ENCODE results near the gene ADGRG2. TPM values are rescaled to one million over a fixed set of nuclear protein-coding genes. Genes with fewer than 3 reads are reported as not detected.
"Not testable (repeated sequence)": the region's sequence is repeated elsewhere in the genome, so short reads cannot be mapped to it uniquely, and the experiment has no call there.

ADGRG2 gene
- total RNA-seq, 1 experiment from 2014 or later, result 0.11 TPM

DNA sequence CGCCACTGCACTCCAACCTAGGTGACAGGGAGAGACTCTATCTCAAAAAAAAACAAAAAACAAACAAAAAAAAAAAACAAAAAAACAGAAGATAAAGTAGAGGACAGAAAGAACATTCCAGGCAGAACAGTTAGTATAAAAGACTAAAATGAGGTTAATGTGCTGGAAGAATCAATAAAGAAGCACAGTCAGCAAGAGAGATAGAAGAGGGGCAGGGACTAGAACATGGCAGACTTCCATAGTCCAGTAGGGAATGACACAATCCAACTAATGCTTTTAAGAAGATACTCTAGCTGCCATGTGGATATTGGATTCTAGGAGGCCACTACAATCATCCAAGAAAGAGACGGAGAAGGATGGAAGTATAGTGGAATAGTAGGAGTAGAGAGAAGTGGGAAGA is 11.6 kb downstream of the ADGRG2 start:
- Histone ChIP-seq H3K4me3 (no peak overlapping the region), H3K4me1 (replicated peaks) (no peaks in the 10 kb centered on the region), H3K36me3 (no peaks in the 10 kb centered on the region), H3K27me3 (replicated peaks) (no peaks in the 10 kb centered on the region), H3K27ac (no peak overlapping the region), H3K9me3 (replicated peaks) (no peaks in the 10 kb centered on the region)
- no peak for DNase-seq (ENCODE audit: low read depth in 1 of 2, low spot score in 2 of 2)

- Histone ChIP-seq H3K27me3 (replicated peaks) (no peaks in the 10 kb centered on the region), H3K27ac (no peak overlapping the region)
Measured at GRCh38 chrX:19107035-19107434, 15.2 kb downstream of the ADGRG2 start.

DNA sequence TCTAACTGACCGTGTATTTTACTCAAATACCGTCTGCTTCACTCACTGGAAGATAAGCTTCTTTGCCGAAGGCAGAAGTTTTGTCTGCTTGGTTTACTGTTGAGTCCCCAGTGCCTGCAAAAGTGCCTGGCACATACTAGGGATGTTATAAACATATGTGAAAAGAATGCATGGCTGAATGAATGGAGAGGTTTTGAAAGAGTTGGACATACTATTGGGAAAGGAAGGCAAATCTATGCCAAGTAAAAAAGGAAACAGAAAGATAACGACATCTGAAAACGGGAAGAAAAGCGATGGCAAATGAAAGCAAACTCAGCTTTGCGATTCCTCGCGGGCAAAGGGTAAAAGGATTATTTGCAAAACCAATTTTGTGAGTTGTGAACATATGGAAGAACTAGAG is 21.7 kb downstream of the ADGRG2 start:
- Histone ChIP-seq H3K4me1 (replicated peaks) (no peaks in the 10 kb centered on the region), H3K27me3 (replicated peaks) (no peaks in the 10 kb centered on the region), H3K9me3 (replicated peaks) (no peaks in the 10 kb centered on the region), H3K27ac (no peak overlapping the region), H3K4me3 (no peak overlapping the region), H3K36me3 (no peaks in the 10 kb centered on the region)
- no peak for DNase-seq (ENCODE audit: low read depth in 1 of 2, low spot score in 2 of 2)

More at GRCh38 chrX:19107035-19107434, 15.2 kb downstream of the ADGRG2 start:
- H3K9me3 ChIP-seq (replicated peaks), result no peaks in the 10 kb centered on the region
- DNase-seq (ENCODE audit: low read depth in 1 of 2, low spot score in 2 of 2), result no peak
- no peaks in the 10 kb centered on the region for H3K4me1 ChIP-seq (replicated peaks)
- no peaks in the 10 kb centered on the region for H3K36me3 ChIP-seq
- no peak overlapping the region for H3K4me3 ChIP-seq

DNA sequence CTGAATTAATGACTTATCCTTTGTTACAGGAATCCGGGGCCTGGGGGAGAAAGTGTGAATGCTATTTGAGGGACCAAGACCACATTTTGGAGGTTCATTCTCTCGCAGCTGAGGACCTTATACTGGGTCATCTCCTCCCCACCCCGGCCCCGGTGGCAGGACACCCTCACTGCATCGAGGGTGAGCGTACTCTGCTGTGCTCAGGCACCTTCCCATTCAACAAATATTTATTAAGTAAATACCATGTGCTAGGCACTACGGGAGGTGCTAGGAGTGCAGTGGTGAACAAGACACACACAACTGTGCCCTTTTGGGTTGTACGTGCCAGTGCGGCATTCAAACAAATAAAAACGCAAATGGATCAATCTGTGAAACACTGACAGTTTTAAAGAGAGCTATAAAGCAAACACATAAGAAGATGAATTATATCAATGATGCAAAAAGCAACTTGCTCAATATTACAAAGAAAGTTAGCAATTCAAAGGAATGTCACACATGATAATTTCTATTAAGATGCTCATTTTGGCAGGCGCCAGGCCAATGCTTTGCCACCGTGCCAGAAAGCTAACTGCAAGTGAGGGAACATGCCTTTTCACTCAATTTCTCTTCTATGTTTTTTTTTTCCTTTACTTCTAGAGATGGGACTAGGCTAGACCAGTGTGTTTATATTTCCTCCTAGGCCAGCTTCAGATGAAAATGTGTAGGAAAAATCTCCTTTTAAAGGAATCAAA is 24.6 kb downstream of the ADGRG2 start:
- H3K4me3 ChIP-seq, result no peak overlapping the region
- no peak for DNase-seq (ENCODE audit: low read depth in 1 of 2, low spot score in 2 of 2)
- no peaks in the 10 kb centered on the region for H3K36me3 ChIP-seq
- no peaks in the 10 kb centered on the region for H3K4me1 ChIP-seq (replicated peaks)
- no peak overlapping the region for H3K27ac ChIP-seq
- H3K9me3 ChIP-seq (replicated peaks), result no peaks in the 10 kb centered on the region
- H3K27me3 ChIP-seq (replicated peaks), result no peaks in the 10 kb centered on the region

DNA sequence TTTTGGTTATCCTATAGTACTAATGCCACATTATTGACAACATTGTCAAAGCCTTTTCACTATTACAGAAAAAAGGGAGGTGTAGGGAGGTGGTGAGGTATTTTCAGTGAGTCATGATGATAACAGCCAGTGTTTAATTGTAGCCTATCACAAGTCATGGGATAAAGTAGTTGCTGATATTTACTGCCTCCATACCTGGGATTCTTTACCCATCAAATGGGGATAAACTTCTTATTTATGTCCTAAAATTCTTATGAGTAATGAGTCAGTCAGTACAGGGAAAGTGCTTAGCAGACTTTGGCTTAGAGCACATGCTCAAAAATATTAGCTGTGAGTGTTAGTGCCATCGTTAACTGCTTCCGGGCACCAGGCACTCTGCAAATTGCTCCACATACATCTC is 25.7 kb downstream of the ADGRG2 start:
- no peaks in the 10 kb centered on the region for H3K27me3 ChIP-seq (replicated peaks)
- no peaks in the 10 kb centered on the region for H3K36me3 ChIP-seq
- H3K27ac ChIP-seq, result no peak overlapping the region
- H3K4me1 ChIP-seq (replicated peaks), result no peaks in the 10 kb centered on the region
- no peak overlapping the region for H3K4me3 ChIP-seq
- no peak for DNase-seq (ENCODE audit: low read depth in 1 of 2, low spot score in 2 of 2)
- no peaks in the 10 kb centered on the region for H3K9me3 ChIP-seq (replicated peaks)

- Histone ChIP-seq H3K4me3 (no peak overlapping the region), H3K4me1 (replicated peaks) (no peaks in the 10 kb centered on the region)
Measured at GRCh38 chrX:19094654-19095053, 27.6 kb downstream of the ADGRG2 start.

DNA sequence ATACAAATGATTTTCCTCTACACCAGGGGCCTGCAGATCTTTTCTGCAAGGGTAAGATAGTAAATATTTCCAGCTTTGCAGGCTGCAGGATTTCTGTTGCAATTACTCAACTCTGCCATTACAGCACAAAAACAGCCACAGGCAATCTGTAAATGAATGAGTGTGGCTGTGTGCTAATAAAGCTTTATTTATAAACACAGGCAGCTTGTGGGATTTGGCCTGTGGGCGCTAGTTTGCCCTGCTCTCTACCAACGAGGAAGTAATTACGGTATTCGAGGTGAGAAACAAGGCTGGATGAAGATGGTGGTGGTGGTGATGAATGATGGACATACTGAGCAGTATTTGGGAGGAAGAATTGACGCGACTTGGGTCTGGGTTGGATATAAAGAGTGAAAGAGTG is 30.7 kb downstream of the ADGRG2 start:
- Histone ChIP-seq H3K4me1 (replicated peaks) (no peaks in the 10 kb centered on the region), H3K9me3 (replicated peaks) (no peaks in the 10 kb centered on the region), H3K27ac (no peak overlapping the region), H3K27me3 (replicated peaks) (no peaks in the 10 kb centered on the region), H3K4me3 (no peak overlapping the region), H3K36me3 (no peaks in the 10 kb centered on the region)
- no peak for DNase-seq (ENCODE audit: low read depth in 1 of 2, low spot score in 2 of 2)

More at GRCh38 chrX:19094654-19095053, 27.6 kb downstream of the ADGRG2 start:
- Histone ChIP-seq H3K27ac (no peak overlapping the region), H3K36me3 (no peaks in the 10 kb centered on the region), H3K9me3 (replicated peaks) (no peaks in the 10 kb centered on the region), H3K27me3 (replicated peaks) (no peaks in the 10 kb centered on the region)
- no peak for DNase-seq (ENCODE audit: low read depth in 1 of 2, low spot score in 2 of 2)

DNA sequence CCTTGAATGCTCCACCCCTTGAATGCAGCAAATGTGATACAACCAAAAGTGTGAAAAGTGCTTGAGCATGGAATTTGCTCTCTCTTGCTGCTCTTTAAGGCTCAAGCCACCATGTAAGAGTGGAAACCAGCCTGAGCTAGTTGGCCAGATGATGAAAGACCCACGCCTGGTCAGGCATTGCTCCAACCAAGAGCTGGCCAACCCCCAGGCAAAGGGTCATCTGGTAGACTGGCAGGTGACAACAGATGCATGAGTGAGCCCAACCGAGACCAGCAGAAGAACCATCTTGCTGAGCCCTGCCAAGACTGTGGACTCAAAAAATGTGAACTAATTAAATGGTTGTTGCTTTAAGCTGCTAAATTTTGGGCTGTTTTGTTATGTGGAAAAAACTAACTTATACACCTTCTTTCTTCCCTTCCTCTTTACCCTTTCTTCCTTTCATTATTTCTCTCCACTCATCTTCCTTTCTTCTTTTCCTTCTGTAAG is 32.7 kb downstream of the ADGRG2 start:
- no peaks in the 10 kb centered on the region for H3K36me3 ChIP-seq
- DNase-seq (ENCODE audit: low read depth in 1 of 2, low spot score in 2 of 2), result no peak
- no peaks in the 10 kb centered on the region for H3K27me3 ChIP-seq (replicated peaks)
- no peaks in the 10 kb centered on the region for H3K9me3 ChIP-seq (replicated peaks)
- no peaks in the 10 kb centered on the region for H3K4me1 ChIP-seq (replicated peaks)
- no peak overlapping the region for H3K27ac ChIP-seq
- H3K4me3 ChIP-seq, result no peak overlapping the region

- no peaks in the 10 kb centered on the region for H3K4me1 ChIP-seq (replicated peaks)
- H3K4me3 ChIP-seq, result no peak overlapping the region
- DNase-seq (ENCODE audit: low read depth in 1 of 2, low spot score in 2 of 2), result no peak
- no peak overlapping the region for H3K27ac ChIP-seq
- no peaks in the 10 kb centered on the region for H3K9me3 ChIP-seq (replicated peaks)
- no peaks in the 10 kb centered on the region for H3K27me3 ChIP-seq (replicated peaks)
- no peaks in the 10 kb centered on the region for H3K36me3 ChIP-seq
Measured at GRCh38 chrX:19086102-19086772, 36.0 kb downstream of the ADGRG2 start.

- H3K4me1 ChIP-seq (replicated peaks), result no peaks in the 10 kb centered on the region
- no peak overlapping the region for H3K4me3 ChIP-seq
- H3K36me3 ChIP-seq, result no peaks in the 10 kb centered on the region
- no peak for DNase-seq (ENCODE audit: low read depth in 1 of 2, low spot score in 2 of 2)
- H3K27ac ChIP-seq, result no peak overlapping the region
- H3K27me3 ChIP-seq (replicated peaks), result no peaks in the 10 kb centered on the region
- no peaks in the 10 kb centered on the region for H3K9me3 ChIP-seq (replicated peaks)
Measured at GRCh38 chrX:19085666-19086065, 36.6 kb downstream of the ADGRG2 start.

DNA sequence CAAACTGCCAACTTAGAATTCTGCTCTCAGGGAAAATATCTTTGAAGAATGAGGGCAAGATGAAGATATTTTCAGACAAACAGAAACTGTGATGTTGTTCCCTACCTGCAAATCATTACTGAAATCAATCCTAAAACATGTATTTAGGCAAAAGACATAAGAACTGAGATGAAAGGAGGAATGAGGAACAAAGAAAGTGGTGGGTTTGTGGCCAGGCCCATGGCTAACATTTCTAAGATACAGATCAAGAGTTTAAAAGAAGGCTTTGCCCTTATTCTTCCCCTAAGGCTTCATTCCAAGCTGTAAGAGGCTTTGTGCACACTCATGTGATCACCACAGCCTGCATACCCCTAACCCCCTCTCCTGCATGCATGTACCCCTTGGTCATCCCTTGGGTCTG is 46.5 kb downstream of the ADGRG2 start:
- H3K27me3 ChIP-seq (replicated peaks), result no peaks in the 10 kb centered on the region
- H3K36me3 ChIP-seq, result no peaks in the 10 kb centered on the region
- no peak overlapping the region for H3K27ac ChIP-seq
- DNase-seq (ENCODE audit: low read depth in 1 of 2, low spot score in 2 of 2), result no peak
- H3K9me3 ChIP-seq (replicated peaks), result no peaks in the 10 kb centered on the region
- no peaks in the 10 kb centered on the region for H3K4me1 ChIP-seq (replicated peaks)
- H3K4me3 ChIP-seq, result no peak overlapping the region

- Histone ChIP-seq H3K9me3 (replicated peaks) (no peaks in the 10 kb centered on the region), H3K36me3 (no peaks in the 10 kb centered on the region), H3K4me1 (replicated peaks) (no peaks in the 10 kb centered on the region), H3K27me3 (replicated peaks) (no peaks in the 10 kb centered on the region), H3K4me3 (no peak overlapping the region), H3K27ac (no peak overlapping the region)
- DNase-seq (ENCODE audit: low read depth in 1 of 2, low spot score in 2 of 2), result no peak
Measured at GRCh38 chrX:19072372-19072771, 49.9 kb downstream of the ADGRG2 start.

GRCh38 chrX:19070555-19070994 is 51.7 kb downstream of the ADGRG2 start:
- DNase-seq (ENCODE audit: low read depth in 1 of 2, low spot score in 2 of 2), result no peak
- Histone ChIP-seq H3K27me3 (replicated peaks) (no peaks in the 10 kb centered on the region), H3K9me3 (replicated peaks) (no peaks in the 10 kb centered on the region)

DNA sequence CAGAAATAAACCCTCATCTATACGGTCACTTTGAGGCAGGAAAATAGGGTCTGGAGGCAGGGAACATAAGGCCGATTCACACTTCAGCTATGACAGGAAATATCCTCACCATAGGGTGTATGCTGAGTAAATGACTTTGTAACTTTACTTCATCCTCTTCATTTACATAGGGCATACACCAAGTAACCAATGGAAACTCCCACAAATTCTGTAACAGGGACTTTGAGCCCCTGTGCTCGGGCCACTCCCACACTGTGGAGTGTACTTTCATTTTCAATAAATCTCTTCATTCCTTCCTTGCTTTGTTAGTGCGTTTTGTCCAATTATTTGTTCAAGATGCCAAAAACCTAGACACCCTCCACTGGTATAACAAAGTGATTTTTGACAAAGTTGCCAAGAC is 55.3 kb downstream of the ADGRG2 start:
- H3K4me3 ChIP-seq; DNase-seq (ENCODE audit: low read depth in 1 of 2, low spot score in 2 of 2); H3K36me3 ChIP-seq; H3K27me3 ChIP-seq (replicated peaks); H3K9me3 ChIP-seq (replicated peaks); H3K27ac ChIP-seq; H3K4me1 ChIP-seq (replicated peaks): not testable (repeated sequence)

More at GRCh38 chrX:19070555-19070994, 51.7 kb downstream of the ADGRG2 start:
- Histone ChIP-seq H3K36me3 (no peaks in the 10 kb centered on the region), H3K27ac (no peak overlapping the region), H3K4me3 (no peak overlapping the region), H3K4me1 (replicated peaks) (no peaks in the 10 kb centered on the region)

Measured in SJSA1 (cell line).